GM23338 (cell line): ENCODE results near the gene KCTD13. TPM values are rescaled to one million over a fixed set of nuclear protein-coding genes. Genes with fewer than 3 reads are reported as not detected.

Experiments
- ATAC-seq: fragments of 200-7000 bp; cut with Tn5 transposase; 3 replicates; pipeline ENCODE4 v1.9.1; 2020
- DNase-seq: peaks from one replicate; pipeline ENCODE4 v3.0.0-alpha.2; 2015; ENCODE audit warnings: low spot score
- H2AFZ ChIP-seq: fragments of 200-600 bp; sonication (generic); 2 replicates; pipeline ENCODE4 v1.8.0; 2016; ENCODE audit warnings: antibody characterized with exemption, mild to moderate bottlenecking, moderate library complexity
- H3F3A ChIP-seq: fragments of 200-600 bp; sonication (generic); replicated peaks from 2 replicates; pipeline ENCODE4 v1.8.0; 2017; ENCODE audit warnings: antibody characterized with exemption, mixed run types, low read depth
- H3K27ac ChIP-seq: fragments of 200-600 bp; sonication (generic); 2 replicates; pipeline ENCODE4 v1.6.1; 2016; ENCODE audit warnings: low read depth
- H3K27me3 ChIP-seq: fragments of 200-600 bp; sonication (generic); 2 replicates; pipeline ENCODE4 v1.8.0; 2016; ENCODE audit warnings: mild to moderate bottlenecking, mixed run types, moderate library complexity; ENCODE audit not compliant: insufficient read depth
- H3K36me3 ChIP-seq: fragments of 200-600 bp; sonication (generic); 2 replicates; pipeline ENCODE4 v1.8.0; 2016; ENCODE audit warnings: mild to moderate bottlenecking; ENCODE audit not compliant: insufficient read depth
- H3K4me1 ChIP-seq: fragments of 200-600 bp; sonication (generic); 2 replicates; pipeline ENCODE4 v1.8.0; 2016; ENCODE audit warnings: mild to moderate bottlenecking, moderate library complexity; ENCODE audit not compliant: insufficient read depth
- H3K4me2 ChIP-seq: fragments of 200-600 bp; sonication (generic); 2 replicates; pipeline ENCODE4 v1.7.1; 2017; ENCODE audit warnings: mixed run types
- H3K4me3 ChIP-seq: fragments of 200-600 bp; sonication (generic); 2 replicates; pipeline ENCODE4 v1.6.1; 2016; ENCODE audit warnings: mixed run types
- H3K79me2 ChIP-seq: fragments of 200-600 bp; sonication (generic); replicated peaks from 2 replicates; pipeline ENCODE4 v1.8.0; 2017; ENCODE audit warnings: mild to moderate bottlenecking; ENCODE audit not compliant: insufficient read depth
- H3K9me2 ChIP-seq: fragments of 200-600 bp; sonication (generic); 2 replicates; pipeline ENCODE4 v1.8.0; 2017; ENCODE audit not compliant: insufficient read depth
- H4K20me1 ChIP-seq: fragments of 200-600 bp; sonication (generic); replicated peaks from 2 replicates; pipeline ENCODE4 v1.8.0; 2017; ENCODE audit warnings: mild to moderate bottlenecking; ENCODE audit not compliant: insufficient read depth
- H3K27ac Mint-ChIP-seq: 2 replicates; pipeline ENCODE4 v1.8.0; 2020; ENCODE audit warnings: inconsistent platforms, mild to moderate bottlenecking, moderate library complexity, mixed read lengths
- H3K27me3 Mint-ChIP-seq: 3 replicates; pipeline ENCODE4 v1.8.0; 2022; ENCODE audit warnings: low read depth, mild to moderate bottlenecking, moderate library complexity, mixed read lengths, inconsistent platforms; ENCODE audit not compliant: insufficient read depth, poor library complexity
- H3K36me3 Mint-ChIP-seq: 3 replicates; pipeline ENCODE4 v1.8.0; 2021; ENCODE audit warnings: low read depth, mild to moderate bottlenecking, inconsistent platforms, moderate library complexity, mixed read lengths
- H3K4me1 Mint-ChIP-seq: 3 replicates; pipeline ENCODE4 v1.8.0; 2020; ENCODE audit warnings: mild to moderate bottlenecking, inconsistent platforms, mixed read lengths
- H3K4me3 Mint-ChIP-seq: 3 replicates; pipeline ENCODE4 v1.8.0; 2021; ENCODE audit warnings: moderate library complexity, mild to moderate bottlenecking, inconsistent platforms, mixed read lengths
- H3K9me3 Mint-ChIP-seq: 3 replicates; pipeline ENCODE4 v1.8.0; 2020; ENCODE audit warnings: moderate library complexity, mild to moderate bottlenecking, inconsistent platforms, mixed read lengths
- CREB1 ChIP-seq: fragments of 250-450 bp; sonication (Bioruptor Pico); IDR thresholded peaks from 2 replicates; pipeline ENCODE4 v1.5.0; 2020; ENCODE audit warnings: low read depth, mild to moderate bottlenecking, moderate library complexity
- CTCF ChIP-seq, 2 experiments: fragments of 200-600 bp in 1 of 2; sonication (generic) in 1 of 2; conservative IDR thresholded peaks; 2 replicates each; pipeline versions ENCODE4 v1.5.1 to v1.6.1; 2016 to 2017; ENCODE audit warnings: antibody characterized with exemption in 2 of 2, low read depth in 2 of 2, mild to moderate bottlenecking in 2 of 2, moderate library complexity in 1 of 2
- ETS1 ChIP-seq: IDR thresholded peaks from 2 replicates; pipeline ENCODE4 v1.6.1; 2016; ENCODE audit warnings: antibody characterized with exemption
- EZH2 ChIP-seq: fragments of 200-600 bp; sonication (generic); IDR thresholded peaks from one replicate; pipeline ENCODE4 v1.8.0; 2017; ENCODE audit warnings: antibody characterized with exemption, mild to moderate bottlenecking, low read depth; ENCODE audit not compliant: unreplicated experiment
- EZH2phosphoT487 ChIP-seq: fragments of 200-600 bp; sonication (generic); IDR thresholded peaks from one replicate; pipeline ENCODE4 v1.8.1; 2018; ENCODE audit warnings: antibody characterized with exemption; ENCODE audit not compliant: unreplicated experiment
- JUNB ChIP-seq: IDR thresholded peaks from one replicate; pipeline ENCODE4 v1.6.1; 2016; ENCODE audit warnings: antibody characterized with exemption; ENCODE audit not compliant: unreplicated experiment
- NANOG ChIP-seq: IDR thresholded peaks from 2 replicates; pipeline ENCODE4 v1.6.1; 2016; ENCODE audit warnings: antibody characterized with exemption, borderline replicate concordance
- POLR2AphosphoS5 ChIP-seq: IDR thresholded peaks from 2 replicates; pipeline ENCODE4 v1.6.1; 2016; ENCODE audit warnings: antibody characterized with exemption, low read depth
- STAT1 ChIP-seq: IDR thresholded peaks from one replicate; pipeline ENCODE4 v1.6.1; 2016; ENCODE audit warnings: antibody characterized with exemption; ENCODE audit not compliant: unreplicated experiment
- ZNF114 ChIP-seq: fragments of 250-450 bp; sonication (Bioruptor Pico); IDR thresholded peaks from 2 replicates; pipeline ENCODE4 v1.5.0; 2020; ENCODE audit warnings: mild to moderate bottlenecking, moderate library complexity
- ZNF331 ChIP-seq: fragments of 250-450 bp; sonication (Bioruptor Pico); IDR thresholded peaks from 2 replicates; pipeline ENCODE4 v1.5.0; 2020; ENCODE audit warnings: low read depth, mild to moderate bottlenecking, moderate library complexity
- polyA plus RNA-seq: library from polyadenylated mRNA; unstranded; fragments of >200 nt; fragmentation: Nextera tagmentation; extraction: Ambion mirVana; gene quantifications from 2 replicates; pipeline ENCODE4 v1.2.1, GENCODE V29; 2016
- total RNA-seq: library from RNA; depleted of rRNA; stranded (reverse); fragments of >200 nt; shearing (Covaris generic); gene quantifications from 2 replicates; pipeline ENCODE4 v1.2.3, GENCODE V29; 2014

The KCTD13 gene
- total and polyA plus RNA-seq, 2 experiments from 2014 or later = 10.1 to 12.2 TPM

GRCh38 chr16:29881050-29881449, 45.0 kb downstream of the KCTD13 start:
- Histone ChIP-seq H3K27me3 (no peaks in the 10 kb centered on the region), H3K4me1 (peaks cover 1% of the 10 kb centered on the region), H3K36me3 (no peaks in the 10 kb centered on the region; the same call in 1 of the 2 replicates), H3K79me2 (no peaks in the 10 kb centered on the region), H3K4me3 (no peak overlapping the region), H3K4me2 (no peak overlapping the region), H2AFZ (no peak overlapping the region), H3K9me2 (no peaks in the 10 kb centered on the region), H3F3A (peaks cover 3% of the 10 kb centered on the region; the same call in 1 of the 2 replicates), H4K20me1 (no peaks in the 10 kb centered on the region; the same call in 1 of the 2 replicates), H3K27ac (no peak overlapping the region; the same call in 1 of the 2 replicates)
- TF ChIP-seq EZH2 = no peak
- no peak for TF ChIP-seq CREB1 (CRISPR knock-in tag)
- TF ChIP-seq ZNF331 (CRISPR knock-in tag) = no peak
- TF ChIP-seq JUNB = no peak
- no peak for TF ChIP-seq EZH2phosphoT487
- TF ChIP-seq ETS1 = no peak
- no peak for TF ChIP-seq STAT1
- no peak for TF ChIP-seq POLR2AphosphoS5
- no peak for TF ChIP-seq CTCF (conservative IDR thresholded peaks at IDR 0.05; ENCODE audit: low read depth in 2 of 2)
- TF ChIP-seq NANOG = no peak
- no peak for TF ChIP-seq ZNF114 (CRISPR knock-in tag)
- H3K4me1 Mint-ChIP-seq = peaks cover 9% of the 10 kb centered on the region
- H3K27ac Mint-ChIP-seq = no peak overlapping the region
- peaks cover 26% of the 10 kb centered on the region for H3K36me3 Mint-ChIP-seq
- no peak for ATAC-seq
- H3K9me3 Mint-ChIP-seq = no peaks in the 10 kb centered on the region
- no peak overlapping the region for H3K4me3 Mint-ChIP-seq
- H3K27me3 Mint-ChIP-seq = peaks cover 12% of the 10 kb centered on the region
- no peak for DNase-seq

GRCh38 chr16:29878172-29878571, 47.9 kb downstream of the KCTD13 start:
- Histone ChIP-seq H4K20me1 (no peaks in the 10 kb centered on the region; the same call in 1 of the 2 replicates), H3K27ac (peak overlapping the region; percentile 80), H3F3A (peaks cover 6% of the 10 kb centered on the region; the same call in 1 of the 2 replicates), H3K9me2 (no peaks in the 10 kb centered on the region), H3K4me1 (peaks cover 4% of the 10 kb centered on the region), H3K27me3 (no peaks in the 10 kb centered on the region), H3K4me2 (no peak overlapping the region), H3K36me3 (no peaks in the 10 kb centered on the region; the same call in 1 of the 2 replicates), H3K79me2 (no peaks in the 10 kb centered on the region), H2AFZ (no peak overlapping the region), H3K4me3 (no peak overlapping the region)
- Mint-ChIP-seq H3K27me3 (peaks cover 12% of the 10 kb centered on the region), H3K36me3 (peaks cover 12% of the 10 kb centered on the region; the same call in 1 of the 3 replicates), H3K9me3 (no peaks in the 10 kb centered on the region; the same call in 1 of the 3 replicates), H3K27ac (peak overlapping the region; percentile 90), H3K4me1 (peaks cover 12% of the 10 kb centered on the region), H3K4me3 (no peak overlapping the region)
- no peak for ATAC-seq
- no peak for DNase-seq
- TF ChIP-seq ZNF114 (CRISPR knock-in tag) = no peak
- TF ChIP-seq CREB1 (CRISPR knock-in tag) = no peak
- no peak for TF ChIP-seq NANOG
- TF ChIP-seq ZNF331 (CRISPR knock-in tag) = no peak
- no peak for TF ChIP-seq EZH2
- no peak for TF ChIP-seq CTCF (conservative IDR thresholded peaks at IDR 0.05; ENCODE audit: low read depth in 2 of 2)
- no peak for TF ChIP-seq JUNB
